Suprapubic skin (tissue), 4 donors: ENCODE data around the gene XXYLT1.
"Not testable (repeated sequence)": the region's sequence is repeated elsewhere in the genome, so short reads cannot be mapped to it uniquely, and the experiment has no call there.

Experiments
- EP300 ChIP-seq: sonication (generic); formaldehyde crosslinking; IDR thresholded peaks from one replicate; pipeline ENCODE4 v1.6.1; 2017; ENCODE audit warnings: antibody characterized with exemption
- POLR2A ChIP-seq, 2 donors: fragments of 450-650 bp; IDR thresholded peaks; one replicate each; pipeline ENCODE4 v1.6.1; 2017; ENCODE audit warnings: antibody characterized with exemption in 2 of 2, mild to moderate bottlenecking in 2 of 2, moderate library complexity in 2 of 2
- POLR2AphosphoS5 ChIP-seq, 3 donors: sonication (generic); formaldehyde crosslinking; IDR thresholded peaks; one replicate each; pipeline ENCODE4 v1.6.1; 2017; ENCODE audit warnings: antibody characterized with exemption in 3 of 3
- TF ChIP-seq, protein P1 (sequence below), 2 donors: fragments of 200-600 bp in 1 of 2; fragments of 450-650 bp in 1 of 2; sonication (generic) in 1 of 2; IDR thresholded peaks; one replicate each; pipeline ENCODE4 v1.5.1; 2016 to 2019; ENCODE audit warnings: antibody characterized with exemption in 2 of 2, mild to moderate bottlenecking in 1 of 2, moderate library complexity in 1 of 2

DNA sequence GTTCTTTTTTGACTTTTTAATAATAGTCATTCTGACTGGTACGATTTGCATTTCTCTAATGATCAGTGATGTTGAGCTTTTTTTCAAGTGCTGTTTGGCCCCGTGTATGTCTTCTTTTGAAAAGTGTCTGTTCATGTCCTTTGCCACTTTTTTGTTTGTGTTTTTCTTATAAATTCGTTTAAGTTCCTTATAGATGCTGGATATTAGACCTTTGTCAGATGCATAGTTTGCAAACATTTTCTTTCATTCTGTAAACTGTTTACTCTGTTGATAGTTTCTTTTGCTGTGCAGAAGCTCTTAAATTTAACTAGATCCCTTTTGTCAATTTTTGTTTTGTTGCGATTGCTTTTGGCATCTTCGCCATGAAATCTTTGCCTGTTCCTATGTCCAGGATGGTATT lies 220.7 kb downstream of the XXYLT1 start:
- not testable (repeated sequence) for TF ChIP-seq POLR2AphosphoS5 (IDR thresholded peaks at IDR 0.05); POLR2A (IDR thresholded peaks at IDR 0.05); EP300
- TF ChIP-seq, protein P1, sequence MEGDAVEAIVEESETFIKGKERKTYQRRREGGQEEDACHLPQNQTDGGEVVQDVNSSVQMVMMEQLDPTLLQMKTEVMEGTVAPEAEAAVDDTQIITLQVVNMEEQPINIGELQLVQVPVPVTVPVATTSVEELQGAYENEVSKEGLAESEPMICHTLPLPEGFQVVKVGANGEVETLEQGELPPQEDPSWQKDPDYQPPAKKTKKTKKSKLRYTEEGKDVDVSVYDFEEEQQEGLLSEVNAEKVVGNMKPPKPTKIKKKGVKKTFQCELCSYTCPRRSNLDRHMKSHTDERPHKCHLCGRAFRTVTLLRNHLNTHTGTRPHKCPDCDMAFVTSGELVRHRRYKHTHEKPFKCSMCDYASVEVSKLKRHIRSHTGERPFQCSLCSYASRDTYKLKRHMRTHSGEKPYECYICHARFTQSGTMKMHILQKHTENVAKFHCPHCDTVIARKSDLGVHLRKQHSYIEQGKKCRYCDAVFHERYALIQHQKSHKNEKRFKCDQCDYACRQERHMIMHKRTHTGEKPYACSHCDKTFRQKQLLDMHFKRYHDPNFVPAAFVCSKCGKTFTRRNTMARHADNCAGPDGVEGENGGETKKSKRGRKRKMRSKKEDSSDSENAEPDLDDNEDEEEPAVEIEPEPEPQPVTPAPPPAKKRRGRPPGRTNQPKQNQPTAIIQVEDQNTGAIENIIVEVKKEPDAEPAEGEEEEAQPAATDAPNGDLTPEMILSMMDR (IDR thresholded peaks at IDR 0.05): not testable (repeated sequence)
